Dermis blood vessel endothelial cell (primary cell): Measurements from ENCODE around the gene CRIM1. TPM values are rescaled to one million over a fixed set of nuclear protein-coding genes. Genes with fewer than 3 reads are reported as not detected.
A peak's percentile ranks its signal among the peaks of the same experiment; 100 is the strongest.

Source experiments
- DNase-seq: peaks from one replicate; pipeline ENCODE4 v3.0.0; 2010
- total RNA-seq: library from RNA; depleted of rRNA; stranded (reverse); fragments of >200 nt; gene quantifications from 2 replicates; pipeline ENCODE4 v1.2.3, GENCODE V29; 2014

CRIM1 gene
- total RNA-seq, 1 donor from 2014 or later, result 891 TPM

- peak; percentile 93 for DNase-seq
Measured at GRCh38 chr2:36461039-36461681, 105.6 kb downstream of the CRIM1 start.

GRCh38 chr2:36462311-36462935, 106.8 kb downstream of the CRIM1 start:
- DNase-seq, result no peak

- DNase-seq, result no peak
Measured at GRCh38 chr2:36463365-36463764, 107.8 kb downstream of the CRIM1 start.

DNA sequence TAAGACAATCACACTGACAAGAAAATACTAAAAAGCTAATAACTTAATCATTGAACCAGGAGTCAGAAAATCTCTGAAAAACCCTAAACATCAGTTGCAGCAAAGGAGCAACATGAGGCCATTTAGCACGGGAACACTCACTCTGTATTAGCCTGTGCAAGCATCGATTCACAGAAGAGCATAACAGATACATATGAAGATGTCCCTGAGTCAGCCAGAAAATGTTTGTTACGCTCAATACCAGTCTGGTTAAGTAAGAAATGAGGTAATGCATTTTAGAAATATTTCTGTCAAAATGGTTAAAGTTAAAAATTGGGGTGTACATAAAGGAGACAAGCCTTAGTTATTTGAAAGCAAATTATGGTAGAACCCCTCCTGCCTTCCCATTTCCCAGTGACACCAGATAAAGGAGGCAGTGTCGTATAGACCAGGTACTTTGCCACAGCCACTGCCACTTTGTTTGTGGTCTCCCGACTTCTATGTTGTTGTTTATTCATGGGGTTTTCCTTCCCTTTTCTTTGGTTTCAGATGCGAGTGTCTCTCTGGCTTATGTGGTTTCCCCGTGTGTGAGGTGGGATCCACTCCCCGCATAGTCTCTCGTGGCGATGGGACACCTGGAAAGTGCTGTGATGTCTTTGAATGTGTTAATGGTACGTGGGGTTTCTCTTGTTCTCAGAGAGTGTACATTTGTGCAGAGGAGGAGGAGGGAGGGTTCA, 108.6 kb downstream of the CRIM1 start:
- no peak for DNase-seq

DNA sequence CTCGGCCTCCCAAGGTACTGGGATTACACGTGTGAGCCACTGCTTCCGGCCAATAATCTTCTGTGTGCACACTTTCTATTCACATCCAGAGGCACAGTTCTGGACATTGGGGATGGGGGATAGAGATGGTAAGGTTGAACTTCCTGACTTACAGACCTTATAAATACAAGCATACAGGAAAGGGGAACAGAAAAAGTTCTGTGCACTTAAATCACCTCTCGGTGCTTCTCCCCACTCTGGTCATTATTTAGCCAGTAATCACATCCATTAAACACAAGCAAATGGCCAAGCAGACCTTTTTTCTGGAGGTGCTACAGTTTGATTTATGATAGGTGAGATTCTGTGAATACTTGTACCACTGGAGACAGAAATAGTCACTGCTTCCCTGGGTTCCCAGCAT, 110.6 kb downstream of the CRIM1 start:
- no peak for DNase-seq

GRCh38 chr2:36468463-36469105, 113.0 kb downstream of the CRIM1 start:
- DNase-seq, result peak; percentile 68

DNA sequence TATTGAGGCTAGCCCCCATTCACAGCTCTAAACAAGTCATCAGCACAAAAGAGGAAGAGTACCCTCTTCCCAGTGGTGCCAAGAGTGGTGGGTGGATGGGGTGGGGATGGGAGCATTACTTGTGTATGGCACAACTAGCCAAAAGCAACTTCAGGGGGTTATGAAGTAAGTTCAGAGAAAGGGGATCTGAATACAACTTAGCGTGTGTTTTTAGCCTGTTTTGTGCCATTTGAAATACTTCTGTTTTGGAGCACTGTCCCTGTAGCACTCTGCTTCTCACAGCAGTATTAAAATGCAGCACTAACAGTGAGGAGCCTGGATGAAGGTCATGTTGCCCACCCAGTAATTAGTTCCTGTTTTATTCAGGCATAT, 113.5 kb downstream of the CRIM1 start:
- DNase-seq, result no peak

GRCh38 chr2:36469710-36470109, 114.1 kb downstream of the CRIM1 start:
- DNase-seq, result no peak

GRCh38 chr2:36473230-36473629, 117.7 kb downstream of the CRIM1 start:
- DNase-seq, result no peak

- DNase-seq, result no peak
Measured at GRCh38 chr2:36476411-36476810, 120.8 kb downstream of the CRIM1 start.

DNA sequence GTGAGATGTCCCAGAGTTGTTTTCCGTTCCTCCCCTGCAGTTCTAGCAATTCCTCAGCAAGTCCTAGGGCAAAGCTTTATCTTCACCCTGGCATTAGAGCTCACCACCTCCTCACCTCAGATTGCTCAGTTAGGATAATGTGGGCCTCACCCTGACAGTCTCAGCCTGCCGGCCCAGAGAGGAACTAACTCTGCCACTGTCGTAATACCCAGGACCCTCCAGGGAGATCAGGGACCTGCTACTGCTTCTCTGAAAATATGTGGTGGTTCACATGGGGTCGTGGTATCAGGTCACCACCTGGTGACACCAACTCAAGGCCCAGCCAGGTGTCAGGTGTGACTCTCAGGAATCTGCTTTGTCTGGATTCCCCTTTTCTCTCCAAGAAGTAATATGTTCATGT, 121.7 kb downstream of the CRIM1 start:
- DNase-seq, result no peak

- DNase-seq, result peak; percentile 48
Measured at GRCh38 chr2:36477746-36478145, 122.2 kb downstream of the CRIM1 start.

GRCh38 chr2:36478332-36478738, 122.8 kb downstream of the CRIM1 start:
- DNase-seq, result peak; percentile 95

DNA sequence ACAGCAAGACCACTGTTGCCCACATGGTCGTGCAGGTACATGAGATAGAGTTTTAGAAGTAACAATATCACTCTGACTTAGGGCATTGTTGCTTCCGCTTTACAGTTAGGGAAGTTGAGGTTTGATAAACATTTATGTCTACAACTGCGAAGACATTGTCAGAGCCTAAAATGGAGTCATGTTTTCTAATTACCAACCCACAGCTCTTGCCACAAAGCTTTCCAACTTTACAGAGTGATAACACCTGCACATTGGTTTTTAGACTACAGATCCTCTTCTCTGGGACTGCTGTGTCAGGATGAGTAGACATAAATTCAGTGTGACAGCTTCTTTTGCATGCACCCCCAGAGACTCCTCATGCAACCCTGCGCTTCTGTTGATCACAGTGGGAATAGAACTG, 123.4 kb downstream of the CRIM1 start:
- DNase-seq, result no peak

DNA sequence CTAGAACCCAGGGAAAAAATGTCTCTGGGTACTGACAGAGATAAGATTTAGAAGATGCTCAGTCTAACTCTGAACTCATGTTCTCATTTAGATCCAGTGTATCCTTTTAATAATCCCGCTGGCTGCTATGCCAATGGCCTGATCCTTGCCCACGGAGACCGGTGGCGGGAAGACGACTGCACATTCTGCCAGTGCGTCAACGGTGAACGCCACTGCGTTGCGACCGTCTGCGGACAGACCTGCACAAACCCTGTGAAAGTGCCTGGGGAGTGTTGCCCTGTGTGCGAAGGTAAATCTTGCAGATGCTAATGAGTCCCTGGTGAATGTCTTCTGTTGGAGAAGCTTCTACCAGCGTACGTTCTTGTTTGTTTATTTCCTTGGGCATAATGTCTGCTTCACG, 123.8 kb downstream of the CRIM1 start:
- no peak for DNase-seq

DNA sequence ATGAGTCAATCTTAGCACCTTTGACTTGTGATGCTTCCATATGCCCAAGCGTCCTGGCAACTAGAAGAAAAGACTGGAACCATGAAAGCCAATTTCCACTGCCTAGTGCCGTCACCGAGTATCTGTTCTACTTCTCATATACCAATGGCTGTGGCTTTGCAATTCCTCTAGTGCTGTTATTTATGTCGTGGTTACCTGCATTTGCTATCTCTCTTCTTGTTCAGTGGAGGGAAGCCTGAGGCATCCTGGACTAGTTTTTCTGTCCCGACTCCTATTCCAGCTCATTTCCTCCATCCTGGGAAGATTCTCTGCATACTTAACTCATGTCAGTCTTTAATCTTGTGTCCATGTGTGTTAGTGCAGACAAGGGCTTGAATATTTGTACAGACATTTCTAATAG, 124.5 kb downstream of the CRIM1 start:
- DNase-seq, result no peak

GRCh38 chr2:36480636-36481035, 125.1 kb downstream of the CRIM1 start:
- DNase-seq, result no peak

- DNase-seq, result no peak
Measured at GRCh38 chr2:36481709-36482108, 126.1 kb downstream of the CRIM1 start.

DNA sequence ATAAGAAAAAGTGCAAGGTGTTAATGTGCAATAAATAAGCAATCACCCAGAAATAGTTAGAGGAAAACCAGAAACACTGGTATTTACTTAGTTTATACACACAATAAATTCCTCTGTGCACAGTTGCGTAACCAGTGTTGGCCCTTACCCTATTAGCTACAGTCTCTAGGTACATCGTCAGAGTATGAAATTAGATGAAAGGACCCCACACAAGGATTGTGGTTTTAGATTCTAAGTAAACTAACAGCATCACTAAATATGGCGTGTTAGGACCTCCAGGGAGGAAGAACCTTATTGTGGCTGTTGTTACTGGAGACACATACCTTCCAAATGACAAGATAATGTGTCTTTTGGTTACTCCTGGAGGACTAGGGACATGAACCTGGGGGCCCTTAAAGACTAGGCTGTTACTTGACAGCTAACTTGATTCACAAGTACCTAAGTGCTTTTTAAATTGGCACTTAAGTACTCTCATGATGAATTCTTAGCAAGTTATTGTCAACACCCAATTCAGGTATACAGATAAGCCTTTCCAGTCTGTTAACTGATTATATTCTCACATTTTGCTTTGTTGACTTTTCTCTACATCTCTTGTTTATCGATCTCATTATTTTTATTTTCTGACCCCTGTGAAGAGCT, 127.1 kb downstream of the CRIM1 start:
- no peak for DNase-seq

GRCh38 chr2:36483290-36483689, 127.7 kb downstream of the CRIM1 start:
- DNase-seq, result no peak

DNA sequence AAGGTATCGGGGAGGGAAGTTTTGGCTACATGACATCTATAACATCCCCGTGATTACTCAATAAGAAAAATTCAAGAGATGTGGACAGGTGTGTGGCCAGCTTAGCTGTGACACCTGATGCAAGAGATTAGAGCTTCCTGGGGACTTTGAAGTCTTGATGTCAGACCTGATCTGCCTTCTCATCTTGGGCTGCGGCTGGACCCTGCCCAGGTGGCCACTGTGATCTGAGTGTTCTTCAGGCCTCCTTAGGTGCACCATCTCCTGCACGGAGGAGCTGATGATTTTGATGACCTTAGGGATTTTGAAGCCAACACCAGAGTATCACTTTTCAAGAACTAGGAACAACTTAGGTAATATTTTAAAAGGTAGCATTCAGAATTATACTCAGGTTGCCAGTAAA, 128.9 kb downstream of the CRIM1 start:
- no peak for DNase-seq

DNA sequence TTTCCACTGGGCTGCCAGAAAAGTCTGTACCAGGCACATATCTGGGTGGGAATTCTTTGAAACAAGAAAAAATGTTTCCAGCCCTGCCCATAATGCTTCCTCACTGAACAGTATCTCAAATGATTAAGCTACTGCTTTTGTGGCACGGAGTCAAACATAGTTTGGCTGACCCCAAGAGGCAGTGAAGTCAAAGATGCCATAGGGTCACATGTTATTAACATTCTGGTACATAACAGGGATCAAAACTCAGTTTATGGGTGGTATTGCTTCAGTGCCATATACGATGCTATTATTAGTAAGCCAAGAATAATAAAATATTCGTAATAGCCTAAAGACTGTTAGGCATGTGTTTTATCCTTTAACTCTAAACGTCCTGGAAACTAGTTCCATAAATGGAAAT, 129.9 kb downstream of the CRIM1 start:
- DNase-seq, result peak; percentile 84

DNA sequence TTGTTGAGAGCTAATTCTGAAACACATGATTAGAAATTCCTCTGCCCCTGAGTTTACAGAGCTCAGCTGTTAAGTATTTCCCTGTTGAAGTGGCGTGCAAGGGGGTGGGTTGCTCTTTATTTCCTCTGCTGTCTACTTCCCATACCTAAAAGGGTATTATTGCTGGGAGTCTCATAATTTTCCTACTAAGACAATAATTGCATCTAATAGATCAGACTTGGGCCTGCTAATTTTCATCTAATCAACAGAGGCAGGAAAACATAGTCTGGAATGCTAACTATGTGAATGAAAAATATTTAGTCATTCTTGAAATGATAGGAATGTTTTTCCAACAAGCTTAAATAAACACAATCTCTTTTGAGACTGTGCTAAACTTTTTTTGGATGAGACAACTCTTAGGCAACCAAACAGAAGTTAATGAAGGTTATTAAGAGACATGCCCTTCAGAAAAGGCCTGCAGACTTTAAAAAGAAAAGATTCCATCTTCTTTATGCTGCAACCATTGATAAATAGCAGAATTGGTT, 131.0 kb downstream of the CRIM1 start:
- DNase-seq, result peak; percentile 89
